Measurements from ENCODE around the gene DGKB.

The DGKB gene

DNA sequence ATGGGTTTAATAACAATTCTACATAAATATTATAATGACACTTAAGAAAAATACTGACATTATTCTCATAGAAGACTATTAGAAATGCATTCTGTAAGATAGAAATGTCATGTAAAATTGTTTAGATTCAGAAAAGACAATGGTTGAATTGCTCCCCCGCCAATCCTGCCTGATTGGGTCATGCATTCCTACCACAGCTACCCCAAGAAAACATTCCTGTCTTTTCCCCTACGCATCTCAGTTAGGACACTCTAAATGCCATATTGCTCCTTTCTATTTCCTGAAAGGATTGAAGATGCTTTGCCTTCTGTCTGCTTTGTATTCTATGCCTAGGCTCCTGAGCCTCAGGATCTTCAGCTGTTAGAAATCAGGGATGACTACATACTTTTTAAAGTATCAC lies 109.4 kb downstream of the DGKB start:
- Histone ChIP-seq H3K4me3 (ENCODE audit: severe bottlenecking) (no peak overlapping the region), H3K36me3 (ENCODE audit: low read depth) (no peaks in the 10 kb centered on the region), H3K9me3 (ENCODE audit: severe bottlenecking) (no peaks in the 10 kb centered on the region), H3K27ac (ENCODE audit: poor library complexity, severe bottlenecking) (no peak overlapping the region), H3K4me1 (ENCODE audit: insufficient read depth, poor library complexity, severe bottlenecking) (no peaks in the 10 kb centered on the region), H3K27me3 (ENCODE audit: insufficient read depth, poor library complexity, severe bottlenecking) (peaks cover 11% of the 10 kb centered on the region)
- ATAC-seq (ENCODE audit: low read depth) (no peak), DNase-seq (ENCODE audit: low spot score) (no peak)
- TF ChIP-seq, protein P1, sequence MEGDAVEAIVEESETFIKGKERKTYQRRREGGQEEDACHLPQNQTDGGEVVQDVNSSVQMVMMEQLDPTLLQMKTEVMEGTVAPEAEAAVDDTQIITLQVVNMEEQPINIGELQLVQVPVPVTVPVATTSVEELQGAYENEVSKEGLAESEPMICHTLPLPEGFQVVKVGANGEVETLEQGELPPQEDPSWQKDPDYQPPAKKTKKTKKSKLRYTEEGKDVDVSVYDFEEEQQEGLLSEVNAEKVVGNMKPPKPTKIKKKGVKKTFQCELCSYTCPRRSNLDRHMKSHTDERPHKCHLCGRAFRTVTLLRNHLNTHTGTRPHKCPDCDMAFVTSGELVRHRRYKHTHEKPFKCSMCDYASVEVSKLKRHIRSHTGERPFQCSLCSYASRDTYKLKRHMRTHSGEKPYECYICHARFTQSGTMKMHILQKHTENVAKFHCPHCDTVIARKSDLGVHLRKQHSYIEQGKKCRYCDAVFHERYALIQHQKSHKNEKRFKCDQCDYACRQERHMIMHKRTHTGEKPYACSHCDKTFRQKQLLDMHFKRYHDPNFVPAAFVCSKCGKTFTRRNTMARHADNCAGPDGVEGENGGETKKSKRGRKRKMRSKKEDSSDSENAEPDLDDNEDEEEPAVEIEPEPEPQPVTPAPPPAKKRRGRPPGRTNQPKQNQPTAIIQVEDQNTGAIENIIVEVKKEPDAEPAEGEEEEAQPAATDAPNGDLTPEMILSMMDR (IDR thresholded peaks at IDR 0.05; ENCODE audit: poor library complexity, severe bottlenecking): no peak

DNA sequence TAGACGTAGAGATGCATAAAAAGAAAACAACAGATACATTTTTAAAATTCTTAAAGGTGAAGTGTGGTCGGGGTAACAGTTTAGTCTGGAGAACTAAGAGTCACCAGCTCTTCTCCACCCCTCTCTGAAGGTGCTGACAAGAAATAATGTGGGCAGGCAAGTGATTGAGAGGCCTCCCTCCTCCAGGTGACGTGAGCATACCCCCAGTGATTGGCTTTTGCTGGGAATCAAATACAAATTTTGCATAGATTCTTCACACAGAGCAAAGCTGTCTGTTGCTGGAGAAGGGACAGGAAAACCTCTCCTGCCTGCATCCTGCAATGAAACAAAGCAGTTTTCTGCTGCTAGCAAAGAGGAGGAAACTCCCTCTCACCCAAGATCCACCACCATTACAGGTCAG lies 115.0 kb downstream of the DGKB start:
- Histone ChIP-seq H3K27me3 (ENCODE audit: insufficient read depth, poor library complexity, severe bottlenecking) (peaks cover 11% of the 10 kb centered on the region), H3K27ac (ENCODE audit: poor library complexity, severe bottlenecking) (no peak overlapping the region), H3K4me1 (ENCODE audit: insufficient read depth, poor library complexity, severe bottlenecking) (no peaks in the 10 kb centered on the region), H3K4me3 (ENCODE audit: severe bottlenecking) (no peak overlapping the region), H3K9me3 (ENCODE audit: severe bottlenecking) (no peaks in the 10 kb centered on the region), H3K36me3 (ENCODE audit: low read depth) (no peaks in the 10 kb centered on the region)
- ATAC-seq (ENCODE audit: low read depth) (no peak), DNase-seq (ENCODE audit: low spot score) (no peak)
- TF ChIP-seq, protein P1 (IDR thresholded peaks at IDR 0.05; ENCODE audit: poor library complexity, severe bottlenecking): no peak

DNA sequence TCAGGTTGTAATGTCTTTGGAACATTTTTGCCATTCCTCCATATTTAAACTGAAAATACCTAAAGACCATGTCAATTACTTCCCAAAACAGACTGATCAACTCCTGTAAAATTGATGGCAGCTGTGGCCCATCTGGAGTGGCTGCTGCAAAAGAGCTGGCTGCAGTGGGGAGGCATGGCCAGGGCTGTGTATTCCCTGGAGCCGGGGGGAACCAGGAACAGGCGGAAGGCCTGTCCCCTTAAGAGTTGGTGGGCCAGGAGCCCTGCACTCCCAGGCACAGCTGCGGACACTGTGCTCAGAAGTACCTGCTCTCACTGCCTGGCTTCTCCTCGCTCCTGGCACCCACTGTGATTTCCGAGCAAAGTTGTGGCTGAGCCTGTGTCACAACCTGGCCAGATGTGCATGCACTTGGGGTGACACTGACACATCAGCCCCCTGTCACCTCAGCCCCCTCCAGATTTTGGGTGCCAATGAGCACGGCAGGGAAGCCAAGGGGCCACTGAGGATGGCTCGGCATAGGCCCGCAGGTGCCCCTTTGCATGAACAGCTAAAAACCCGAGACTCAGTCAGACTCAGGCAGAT lies 116.1 kb downstream of the DGKB start:
- no peak overlapping the region for H3K27ac ChIP-seq (ENCODE audit: poor library complexity, severe bottlenecking)
- peaks cover 5% of the 10 kb centered on the region for H3K27me3 ChIP-seq (ENCODE audit: insufficient read depth, poor library complexity, severe bottlenecking)
- H3K4me1 ChIP-seq (ENCODE audit: insufficient read depth, poor library complexity, severe bottlenecking): no peaks in the 10 kb centered on the region
- no peak overlapping the region for H3K4me3 ChIP-seq (ENCODE audit: severe bottlenecking)
- H3K36me3 ChIP-seq (ENCODE audit: low read depth): no peaks in the 10 kb centered on the region
- TF ChIP-seq, protein P1 (IDR thresholded peaks at IDR 0.05; ENCODE audit: poor library complexity, severe bottlenecking): no peak
- ATAC-seq (ENCODE audit: low read depth) (no peak), DNase-seq (ENCODE audit: low spot score) (no peak)
- no peaks in the 10 kb centered on the region for H3K9me3 ChIP-seq (ENCODE audit: severe bottlenecking)

DNA sequence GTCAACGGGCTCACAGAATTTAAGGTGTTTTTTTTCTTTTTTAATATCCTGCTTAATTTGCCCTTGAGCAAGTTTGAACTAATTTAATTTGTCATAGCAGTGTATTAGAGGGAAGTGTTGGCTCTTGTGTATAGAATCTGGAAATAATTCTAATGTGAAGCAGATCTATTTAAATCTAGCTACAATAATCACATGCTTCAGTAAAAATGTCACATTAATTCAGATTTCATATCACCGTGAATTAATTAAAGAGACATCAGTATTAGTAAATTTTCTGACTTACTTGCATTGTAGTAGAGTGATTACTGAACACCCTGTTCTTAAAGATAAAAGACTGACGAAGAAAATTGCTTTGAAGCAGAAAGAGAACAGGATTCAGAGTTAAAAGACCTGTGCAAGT lies 124.7 kb downstream of the DGKB start:
- no peak overlapping the region for H3K4me3 ChIP-seq (ENCODE audit: severe bottlenecking)

DNA sequence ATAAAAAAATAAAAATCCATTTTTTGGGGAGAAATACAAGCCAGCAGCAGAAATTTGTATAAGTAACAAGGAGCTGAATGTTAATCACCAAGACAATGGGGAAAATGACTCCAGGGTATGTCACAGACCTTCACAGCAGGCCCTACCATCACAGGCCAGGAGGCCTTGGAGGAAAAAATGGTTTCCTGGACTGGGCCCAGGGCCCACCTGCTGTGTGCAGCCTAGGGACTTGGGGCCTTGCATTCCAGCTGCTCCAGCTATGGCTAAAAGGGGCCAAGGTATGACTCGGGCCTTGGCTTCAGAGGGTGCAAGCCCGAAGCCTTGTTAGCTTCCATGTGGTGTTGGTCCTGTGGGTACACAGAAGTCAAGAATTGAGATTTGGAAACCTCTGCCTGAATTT lies 126.3 kb downstream of the DGKB start:
- TF ChIP-seq, protein P1 (IDR thresholded peaks at IDR 0.05; ENCODE audit: poor library complexity, severe bottlenecking): no peak
- Histone ChIP-seq H3K27ac (ENCODE audit: poor library complexity, severe bottlenecking) (no peak overlapping the region), H3K36me3 (ENCODE audit: low read depth) (no peaks in the 10 kb centered on the region), H3K4me1 (ENCODE audit: insufficient read depth, poor library complexity, severe bottlenecking) (no peaks in the 10 kb centered on the region), H3K9me3 (ENCODE audit: severe bottlenecking) (no peaks in the 10 kb centered on the region), H3K27me3 (ENCODE audit: insufficient read depth, poor library complexity, severe bottlenecking) (no peaks in the 10 kb centered on the region), H3K4me3 (ENCODE audit: severe bottlenecking) (no peak overlapping the region)
- no peak for DNase-seq (ENCODE audit: low spot score)
- ATAC-seq (ENCODE audit: low read depth): no peak

More for the DNA sequence above, 124.7 kb downstream of the DGKB start:
- H3K36me3 ChIP-seq (ENCODE audit: low read depth): no peaks in the 10 kb centered on the region
- DNase-seq (ENCODE audit: low spot score) (no peak), ATAC-seq (ENCODE audit: low read depth) (no peak)
- TF ChIP-seq, protein P1 (IDR thresholded peaks at IDR 0.05; ENCODE audit: poor library complexity, severe bottlenecking): no peak
- no peaks in the 10 kb centered on the region for H3K4me1 ChIP-seq (ENCODE audit: insufficient read depth, poor library complexity, severe bottlenecking)
- H3K27ac ChIP-seq (ENCODE audit: poor library complexity, severe bottlenecking): no peak overlapping the region
- H3K27me3 ChIP-seq (ENCODE audit: insufficient read depth, poor library complexity, severe bottlenecking): no peaks in the 10 kb centered on the region
- no peaks in the 10 kb centered on the region for H3K9me3 ChIP-seq (ENCODE audit: severe bottlenecking)

Data from RWPE2 (cell line).